DMS79 treated with DMSO at 0.1 percent for 48 hours (cell line): Measurements from ENCODE around the gene TSC1.

Experiments used
- DNase-seq: peaks from one replicate; lab custom pipeline; 2025; lab: John Stamatoyannopoulos, UW

Gene TSC1

DNA sequence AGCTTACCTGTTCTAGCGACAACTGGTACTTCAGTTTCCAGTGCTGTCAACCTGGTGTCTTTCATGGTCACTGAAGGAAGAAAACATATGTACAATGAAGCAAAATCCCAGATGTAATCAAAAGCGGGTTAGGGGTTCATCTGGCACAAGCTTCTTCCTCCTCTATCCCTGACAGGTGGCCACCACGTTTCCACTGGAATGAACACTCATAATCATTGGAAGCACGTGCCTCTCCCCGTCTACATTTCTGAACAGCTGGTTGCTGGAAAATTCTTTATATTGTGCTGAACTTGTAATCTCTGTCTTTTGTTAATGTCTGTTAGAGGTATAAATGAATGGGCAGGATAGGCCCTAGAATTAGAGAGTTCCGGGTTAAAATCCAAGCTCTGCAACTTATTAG is 9.4 kb downstream of the TSC1 start:
- no peak for DNase-seq

DNA sequence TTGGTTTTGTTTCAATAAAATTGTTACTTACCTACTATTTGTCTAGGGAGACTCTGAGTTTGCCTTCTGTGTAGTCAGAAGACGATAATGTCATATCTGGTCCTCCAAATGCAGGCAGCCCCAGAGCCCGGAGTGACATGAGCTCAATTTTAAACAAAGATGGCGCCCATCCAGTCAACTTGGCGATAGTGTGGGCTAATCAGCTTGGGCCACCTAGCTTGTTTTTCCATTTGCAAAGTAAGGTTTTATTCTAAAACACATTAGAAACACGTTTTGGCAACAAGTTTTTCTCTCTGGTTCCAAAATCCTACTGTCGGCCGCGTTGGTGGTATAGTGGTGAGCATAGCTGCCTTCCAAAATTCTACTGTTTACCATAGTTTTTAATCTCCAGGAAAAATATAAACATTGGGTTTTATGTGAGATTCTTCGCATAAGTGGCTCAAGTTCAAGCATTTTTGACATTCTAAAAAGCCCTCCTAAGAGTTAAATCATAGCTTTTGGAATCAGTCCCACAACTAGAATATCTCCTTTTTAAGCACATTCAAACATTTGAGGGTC is 13.2 kb downstream of the TSC1 start:
- DNase-seq, result no peak

DNA sequence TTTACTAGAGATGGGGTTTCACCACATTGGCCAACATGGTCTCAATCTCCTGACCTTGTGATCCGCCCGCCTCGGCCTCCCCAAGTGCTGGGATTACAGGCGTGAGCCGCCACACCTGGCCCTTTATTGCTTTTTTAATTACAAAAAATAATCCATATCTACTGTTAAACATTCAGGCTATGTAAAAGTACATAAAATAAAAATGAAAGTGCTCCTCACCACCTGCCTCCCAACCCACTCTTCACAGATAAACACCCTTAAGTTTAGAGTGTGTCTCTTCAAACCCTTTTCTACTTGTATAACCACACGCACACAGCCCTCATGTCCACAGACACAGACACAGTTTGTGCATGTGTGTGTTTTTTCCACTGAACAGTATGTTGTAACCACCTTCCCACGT is 16.7 kb downstream of the TSC1 start:
- DNase-seq, result no peak

DNA sequence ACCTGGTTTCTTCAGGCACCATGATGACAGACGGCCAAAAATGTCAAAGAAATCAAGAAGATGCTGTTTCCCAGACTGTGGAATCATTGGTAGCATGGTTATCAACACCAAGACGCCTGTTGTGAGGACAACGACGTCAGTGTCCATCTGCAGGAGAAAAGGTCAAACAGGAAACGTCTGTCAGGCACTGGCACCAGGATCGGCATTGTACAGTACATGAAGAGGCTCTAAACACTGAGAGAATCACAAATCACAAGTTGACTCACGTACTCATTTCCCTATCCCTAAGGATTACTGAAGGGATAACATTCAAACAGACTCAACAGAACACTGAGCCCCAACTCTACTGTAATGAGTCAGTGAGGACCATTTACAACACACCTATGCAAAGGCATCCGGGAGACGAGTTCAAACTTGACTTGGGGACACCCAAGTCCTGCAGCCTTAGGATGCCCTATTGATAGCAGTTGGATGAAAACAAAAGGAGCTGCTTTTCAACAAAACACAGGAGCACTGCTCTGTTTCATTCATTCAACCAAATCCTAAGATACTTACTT is 21.0 kb downstream of the TSC1 start:
- DNase-seq, result no peak

DNA sequence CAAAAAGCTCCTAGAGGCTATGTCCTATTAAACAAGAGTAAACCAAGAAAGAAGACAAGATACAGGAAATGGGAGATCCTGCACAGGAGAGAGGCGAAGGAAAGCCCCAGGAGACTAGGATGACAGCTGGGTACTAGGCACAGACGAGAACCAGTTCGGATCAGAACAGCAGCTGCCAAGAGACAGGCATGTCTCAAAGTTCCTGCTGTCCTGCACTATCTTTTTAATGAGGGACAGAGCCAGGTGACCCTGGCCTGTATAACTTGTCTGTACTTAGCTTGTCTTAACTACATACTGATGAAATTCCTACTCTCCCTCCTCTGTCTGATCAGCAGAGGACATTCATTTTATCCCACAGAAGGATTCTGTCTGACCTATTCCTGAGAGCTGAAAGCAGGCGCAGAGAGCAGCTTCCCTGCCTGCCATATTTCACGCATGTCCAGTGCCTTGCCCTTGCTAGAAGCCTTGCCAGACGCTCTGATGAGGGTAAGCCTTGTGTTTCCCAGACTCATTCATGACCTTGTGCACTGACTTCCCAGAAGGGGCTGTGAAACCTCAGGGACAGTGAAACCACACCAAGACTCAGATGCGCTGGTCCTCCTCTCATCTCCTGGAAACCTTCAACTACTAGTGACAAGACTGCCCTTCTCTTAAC is 24.7 kb downstream of the TSC1 start:
- DNase-seq, result no peak

DNA sequence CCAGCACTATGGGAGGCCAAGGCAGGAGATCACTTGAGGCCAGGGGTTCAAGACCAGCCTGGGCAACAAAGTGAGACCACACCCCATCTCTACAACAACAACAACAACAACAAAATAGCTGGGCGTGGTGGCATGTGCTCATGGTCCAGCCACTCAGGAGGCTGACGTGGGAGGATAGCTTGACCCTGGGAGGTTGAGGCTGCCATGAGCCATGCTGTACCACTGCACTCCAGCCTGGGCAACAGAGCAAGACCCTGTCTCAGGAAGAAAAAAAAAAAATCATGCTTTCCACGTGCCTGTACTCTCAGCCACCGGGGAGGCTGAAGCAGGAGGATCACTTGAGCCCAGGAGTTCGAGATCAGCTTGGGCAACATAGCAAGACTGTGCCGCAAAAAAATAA is 29.5 kb downstream of the TSC1 start:
- no peak for DNase-seq

DNA sequence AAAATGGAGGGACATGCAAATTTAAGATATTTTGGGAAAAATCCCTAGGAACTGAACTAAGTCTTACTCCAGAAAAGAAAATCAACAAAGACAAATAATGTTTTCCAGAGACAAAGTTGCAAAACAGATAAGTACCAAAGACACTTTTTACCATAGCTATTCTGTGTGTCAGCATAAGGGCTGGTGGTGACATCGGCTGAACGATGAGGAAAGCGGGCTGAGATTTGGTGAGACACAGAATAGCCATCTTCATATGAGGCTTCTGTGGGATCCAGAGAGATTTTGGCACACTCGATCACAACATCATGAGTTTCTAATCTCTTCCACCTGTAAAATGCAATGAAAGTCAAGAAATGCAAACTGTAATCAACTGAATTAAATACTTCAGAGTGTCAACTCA is 32.3 kb downstream of the TSC1 start:
- DNase-seq, result no peak

DNA sequence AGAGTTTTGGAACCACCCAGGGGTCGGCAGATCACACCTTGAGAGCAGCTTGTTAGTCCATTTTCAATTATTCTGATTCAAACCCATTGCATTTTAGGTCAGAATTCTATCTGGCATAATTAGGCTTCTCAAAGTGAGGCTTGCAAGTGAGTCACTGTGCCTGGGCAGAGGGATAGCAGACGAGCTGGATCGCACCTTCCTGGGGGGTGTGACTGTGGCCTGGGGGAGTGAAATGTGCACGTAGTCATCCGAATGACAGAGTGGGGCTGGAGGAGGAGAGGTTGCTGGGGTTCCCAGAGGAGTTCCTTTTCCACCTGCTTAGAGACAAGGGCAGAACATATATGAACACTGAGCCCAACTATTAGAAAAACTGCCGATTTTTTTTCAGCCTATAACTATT is 34.0 kb downstream of the TSC1 start:
- no peak for DNase-seq

DNA sequence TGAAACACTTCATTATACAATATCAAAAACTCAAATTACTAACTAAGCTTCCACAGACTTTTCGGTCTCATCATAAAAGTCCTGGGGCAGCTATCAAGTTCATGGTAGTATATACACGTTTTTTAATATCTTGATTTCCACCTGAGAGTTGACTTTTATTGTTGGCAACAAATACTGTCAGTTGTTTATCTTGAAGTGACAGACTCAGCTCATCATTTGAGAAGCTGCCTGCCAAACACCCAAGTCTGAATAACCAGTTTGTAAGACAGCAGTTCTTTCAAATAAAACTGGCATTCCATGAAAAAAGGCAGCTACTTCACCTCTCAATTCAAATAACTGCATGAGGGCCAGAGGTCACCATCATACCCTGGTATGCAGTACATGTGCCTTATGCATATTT is 35.1 kb downstream of the TSC1 start:
- DNase-seq, result no peak

DNA sequence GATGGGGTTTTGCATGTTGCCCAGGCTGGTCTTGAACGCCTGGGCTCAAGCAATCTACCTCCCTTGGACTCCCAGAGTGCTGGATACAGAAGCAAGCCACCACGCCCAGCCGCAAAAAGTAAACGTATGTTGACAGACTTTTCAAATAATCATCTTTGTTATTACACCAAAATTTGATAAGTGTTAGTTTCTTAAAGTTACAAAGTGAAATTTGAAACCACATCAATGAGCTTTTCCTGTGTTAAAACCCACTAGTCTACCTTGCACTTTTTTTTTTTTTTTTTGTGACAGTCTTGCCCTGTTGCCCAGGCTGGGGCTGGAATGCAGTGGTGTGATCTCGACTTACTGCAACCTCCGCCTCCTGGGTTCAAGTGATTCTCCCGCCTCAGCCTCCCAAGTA is 35.8 kb downstream of the TSC1 start:
- DNase-seq, result no peak

DNA sequence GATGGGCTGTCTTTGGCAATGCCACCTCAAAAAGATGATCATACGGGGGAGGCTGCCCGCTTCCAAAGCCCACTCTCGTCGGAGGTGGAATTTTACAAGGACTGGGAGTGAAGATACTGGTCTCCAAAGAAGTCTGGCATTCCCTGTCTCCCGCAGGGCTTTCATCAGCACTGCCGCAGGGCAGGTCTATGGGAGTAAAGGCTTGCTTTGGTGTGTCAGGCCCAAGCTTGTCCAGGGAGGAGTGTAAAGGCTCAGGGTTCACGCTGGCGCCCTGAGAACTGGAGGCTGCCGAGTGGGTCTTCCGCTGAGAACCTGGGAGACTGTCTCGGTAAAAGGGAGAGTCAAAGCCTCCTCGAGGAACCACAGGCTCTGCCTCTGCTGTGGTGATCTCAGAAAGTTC is 38.7 kb downstream of the TSC1 start:
- DNase-seq, result no peak

DNA sequence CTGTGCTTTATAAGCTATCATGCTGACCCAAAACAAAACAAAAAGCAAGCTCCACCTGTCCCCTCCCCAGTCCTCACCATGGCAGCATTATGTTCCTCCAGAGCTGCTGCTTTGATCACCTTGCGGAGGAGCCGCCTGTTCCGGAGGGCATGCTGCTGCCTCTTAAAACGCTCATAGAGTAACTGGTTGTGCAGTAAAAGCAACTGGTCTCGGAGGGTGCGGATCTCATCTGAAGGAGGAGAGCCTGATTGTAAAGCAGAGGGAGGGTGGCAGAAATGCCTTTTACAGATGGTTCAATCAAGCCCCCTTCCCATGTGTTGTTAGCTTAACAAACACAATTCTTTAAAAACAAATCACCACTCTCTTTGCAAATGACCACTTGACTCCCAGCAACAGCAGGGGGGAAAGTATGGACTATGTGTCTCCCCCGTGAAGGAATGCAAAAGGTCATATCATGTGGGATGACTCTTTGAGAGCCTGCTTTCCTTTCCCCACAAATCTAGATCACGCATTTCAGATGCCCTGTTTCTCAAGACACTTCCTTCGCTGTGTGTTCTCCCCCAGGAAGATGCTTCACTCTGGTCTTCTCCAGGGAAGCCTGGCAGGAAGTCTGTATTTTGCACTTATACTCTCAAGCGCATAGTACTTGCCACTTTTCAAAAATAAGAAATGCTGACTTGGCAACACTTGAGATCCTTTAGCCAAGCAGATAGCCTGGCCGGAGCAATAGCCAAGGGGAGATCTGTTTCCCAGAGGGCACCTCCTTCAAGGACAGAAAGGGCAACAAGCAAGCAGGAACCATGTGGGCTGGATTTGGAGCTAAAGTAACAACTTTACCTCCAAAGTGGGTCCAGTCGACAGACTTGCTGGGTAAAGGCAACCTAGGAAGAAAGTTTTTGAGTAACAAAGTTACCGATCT is 40.6 kb downstream of the TSC1 start:
- DNase-seq, result no peak

DNA sequence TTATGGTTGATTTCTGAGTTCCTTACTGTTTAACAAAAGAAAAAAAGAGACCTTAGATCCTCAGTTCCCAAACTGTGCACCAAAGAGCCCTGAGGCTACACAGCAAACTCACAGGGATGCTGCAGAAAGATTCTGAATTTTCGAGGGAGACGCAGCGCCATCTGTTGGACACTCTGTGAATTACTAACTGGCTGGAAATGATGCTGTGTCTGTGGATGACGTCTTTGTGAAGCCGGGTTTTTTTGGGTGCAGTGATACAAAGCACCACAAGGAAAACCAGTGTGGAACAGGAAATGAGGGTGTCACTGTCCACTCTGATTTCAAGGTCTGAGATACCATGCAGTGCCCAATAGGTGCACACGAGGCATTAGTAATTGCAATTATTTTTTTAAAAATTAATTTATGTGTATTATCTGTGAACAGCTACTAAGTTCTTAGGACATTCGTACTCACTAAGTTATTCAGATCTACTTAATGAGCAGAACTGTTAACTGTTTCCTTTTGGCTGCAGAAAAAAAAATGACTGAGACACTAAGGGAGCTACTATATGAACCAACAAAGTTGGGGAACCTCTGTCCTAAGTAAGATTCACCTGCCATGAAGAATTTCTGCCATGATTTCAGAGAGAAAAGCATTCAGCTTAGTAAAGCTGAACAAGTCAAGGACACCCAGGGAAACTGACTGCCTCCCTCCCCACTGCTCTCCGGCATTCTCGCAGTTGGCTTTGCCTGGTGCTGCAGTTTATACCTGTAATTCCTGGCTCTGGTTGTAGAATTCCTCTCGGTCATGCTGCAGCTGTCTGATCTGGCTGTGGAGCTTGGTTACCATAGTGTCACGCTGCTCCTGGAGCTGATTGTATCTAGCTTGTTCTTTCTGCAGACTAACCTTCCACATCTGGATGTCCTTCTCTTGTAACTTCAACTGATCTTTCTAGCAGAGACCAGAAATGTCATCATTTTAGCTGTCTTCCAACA is 42.3 kb downstream of the TSC1 start:
- DNase-seq, result peak; percentile 36

DNA sequence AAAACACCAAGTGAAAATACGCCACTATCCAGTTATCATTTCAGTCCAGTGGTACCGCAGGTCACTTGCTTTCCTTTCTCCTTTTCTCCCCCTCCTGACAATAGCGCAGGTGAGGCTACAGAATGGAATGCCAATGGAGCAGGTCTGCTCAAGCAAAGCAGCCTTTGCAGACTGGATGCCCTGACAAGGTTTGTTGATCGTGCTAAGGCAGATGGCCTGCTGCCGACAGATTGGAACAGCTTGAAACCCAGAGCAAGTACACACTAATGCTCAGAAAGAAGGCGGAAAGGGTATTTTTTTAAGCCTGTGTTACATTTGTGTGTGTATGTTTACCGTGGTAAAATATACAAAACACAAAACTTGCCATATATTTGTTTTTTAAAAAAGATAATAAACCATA is 46.4 kb downstream of the TSC1 start:
- DNase-seq, result no peak

DNA sequence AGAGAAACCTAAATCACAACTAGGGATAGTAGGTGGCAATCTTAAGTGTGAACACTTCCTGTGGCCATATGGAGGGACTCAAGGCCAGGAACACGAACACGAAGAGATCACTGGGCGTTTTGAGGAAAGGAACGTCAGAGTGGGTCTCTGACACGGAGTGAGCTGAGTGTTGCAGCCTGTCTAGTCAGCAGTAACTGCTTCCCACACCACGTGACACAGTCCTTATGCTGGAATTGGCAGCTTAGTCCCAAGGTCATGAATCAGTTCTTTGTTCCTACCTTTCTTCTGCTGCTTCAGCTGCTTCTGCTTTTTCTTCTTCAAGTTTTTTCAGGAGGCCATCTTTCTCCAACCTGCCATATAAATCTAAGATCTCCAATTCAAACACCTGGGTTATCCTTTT is 47.5 kb downstream of the TSC1 start:
- no peak for DNase-seq

DNA sequence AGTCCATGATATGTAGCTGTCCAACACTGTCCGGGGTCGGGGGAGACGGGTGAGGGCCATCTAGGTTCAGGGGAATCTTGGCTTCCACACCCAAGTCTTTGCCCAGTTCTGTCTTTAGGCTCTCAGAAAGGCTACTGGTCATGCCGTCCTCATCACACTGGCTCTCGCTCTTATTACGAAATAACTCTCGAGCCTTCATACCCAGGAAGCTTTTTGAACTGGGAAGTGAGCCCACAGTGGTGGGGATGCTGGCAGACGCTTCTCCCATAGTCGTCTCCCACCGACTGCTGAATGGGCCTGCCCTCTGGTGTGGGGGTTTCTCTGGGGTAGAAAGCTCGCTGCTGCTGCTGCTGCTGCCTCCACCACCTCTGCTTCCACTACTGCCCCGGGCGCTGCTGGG is 48.2 kb downstream of the TSC1 start:
- DNase-seq, result no peak

DNA sequence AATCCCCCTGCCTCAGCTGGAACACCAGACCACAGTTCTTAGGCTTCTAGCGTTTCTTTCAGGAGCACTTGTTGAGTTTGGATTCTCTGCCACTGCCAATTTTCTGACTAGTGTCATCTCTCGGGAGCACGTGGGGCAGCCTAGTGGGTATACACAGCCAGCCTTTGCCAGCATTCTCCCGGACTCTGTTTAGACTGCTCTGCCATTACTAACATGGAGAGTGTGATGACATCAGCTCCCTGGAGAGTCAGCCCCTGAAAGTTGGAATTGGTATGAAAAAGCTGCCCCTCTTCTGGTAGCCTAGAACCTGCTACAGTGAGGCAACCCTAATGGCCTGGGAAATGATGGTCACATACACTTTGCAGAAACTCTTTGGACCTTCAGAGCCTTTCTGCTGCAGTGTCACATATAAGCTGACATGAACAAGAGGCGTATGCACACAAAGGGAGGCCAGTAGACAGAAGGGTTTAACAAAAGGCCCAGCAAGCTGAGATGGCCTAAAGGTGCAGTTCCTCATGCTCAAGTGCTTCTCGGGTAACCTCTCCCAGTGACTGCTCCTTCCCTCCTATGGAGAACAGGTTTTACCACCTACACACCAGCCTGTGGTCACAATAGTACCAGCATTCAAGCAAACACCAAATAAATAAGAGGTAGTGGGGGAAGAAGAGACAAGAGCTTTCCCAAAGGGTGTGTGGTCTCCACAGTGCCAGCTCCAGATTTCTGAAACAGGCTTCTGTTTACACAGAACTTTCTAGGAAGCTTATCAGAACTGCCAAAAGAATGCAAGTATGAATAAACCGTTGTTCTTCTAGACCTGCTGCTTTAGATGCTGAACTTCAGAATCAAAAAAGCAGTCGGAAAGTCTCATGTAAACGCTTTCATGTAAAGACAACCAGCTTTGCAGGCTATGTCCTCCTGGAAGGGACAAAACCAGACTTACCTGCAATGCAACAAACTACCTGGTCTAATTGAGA is 49.3 kb downstream of the TSC1 start:
- DNase-seq, result peak; percentile 76

DNA sequence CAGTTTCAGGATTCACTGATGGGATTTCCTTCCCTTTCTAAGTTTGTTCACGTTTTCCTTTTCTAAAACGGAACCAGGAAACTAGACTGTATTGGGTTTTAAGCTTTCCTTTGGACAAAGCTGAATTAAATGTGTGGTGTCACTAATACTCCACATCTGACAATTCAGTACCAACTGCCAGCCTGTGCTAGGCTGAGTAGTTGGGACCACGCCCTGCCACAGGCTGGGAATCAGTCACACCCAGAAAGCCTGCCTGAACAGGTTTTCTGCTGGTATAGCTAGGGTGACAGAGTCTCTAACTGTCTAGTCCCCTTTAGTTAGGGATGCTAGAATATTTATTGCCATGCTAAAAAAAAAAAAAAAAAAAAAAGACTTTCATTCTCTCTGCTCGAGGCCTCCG is 50.1 kb downstream of the TSC1 start:
- DNase-seq, result no peak

DNA sequence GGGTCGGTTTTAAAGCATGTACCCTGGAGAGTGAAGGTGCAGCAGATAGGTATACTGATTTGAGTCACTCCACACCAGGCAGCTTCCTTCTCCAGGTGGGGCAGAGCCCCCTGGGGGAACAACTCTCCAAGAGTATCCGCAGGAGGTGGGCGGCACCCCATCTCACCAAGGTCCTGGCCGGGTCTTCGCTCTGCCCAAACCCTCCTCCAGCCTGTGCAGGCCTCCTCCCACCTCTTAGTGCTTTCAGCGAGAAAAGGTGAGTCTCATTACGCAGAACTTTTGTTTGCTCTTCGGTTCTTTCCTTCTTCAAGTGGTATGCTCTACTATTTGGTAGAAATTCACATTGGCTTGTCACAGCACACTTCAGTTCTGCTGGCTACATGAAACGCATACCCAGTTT is 52.0 kb downstream of the TSC1 start:
- peak; percentile 10 for DNase-seq

DNA sequence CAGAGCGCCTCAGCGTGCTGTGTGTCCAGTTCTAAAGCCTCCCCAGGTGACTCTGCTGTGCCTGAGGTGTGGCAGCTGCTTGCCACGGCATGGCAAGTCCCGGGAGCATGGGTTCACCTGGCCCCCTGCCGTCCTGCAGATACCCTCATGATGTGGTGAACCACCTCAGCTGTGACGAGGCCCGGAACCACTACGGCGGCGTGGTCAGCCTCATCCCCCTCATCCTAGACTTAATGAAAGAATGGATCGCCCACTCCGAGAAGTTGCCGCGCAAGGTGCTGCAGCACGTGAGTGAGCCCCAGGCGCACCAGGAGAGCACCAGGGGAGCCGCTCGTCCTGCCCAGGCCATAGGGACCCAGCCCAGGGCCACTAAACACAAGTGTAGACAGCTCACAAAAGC is 56.3 kb downstream of the TSC1 start:
- DNase-seq, result no peak
